ENCODE results near the gene ITIH1. TPM values are rescaled to one million over a fixed set of nuclear protein-coding genes. Genes with fewer than 3 reads are reported as not detected.

ITIH1 gene
- total RNA-seq, 1 experiment from 2014 or later: 0.47 TPM

- peak; percentile 70 for DNase-seq
- Mint-ChIP-seq H3K36me3 (ENCODE audit: insufficient read depth, unreplicated experiment) (no peaks in the 10 kb centered on the region), H3K27me3 (ENCODE audit: unreplicated experiment) (no peaks in the 10 kb centered on the region), H3K27ac (ENCODE audit: unreplicated experiment) (no peak overlapping the region), H3K4me3 (ENCODE audit: low read depth, unreplicated experiment) (no peak overlapping the region), H3K9me3 (ENCODE audit: low read depth, unreplicated experiment) (no peaks in the 10 kb centered on the region), H3K4me1 (ENCODE audit: low read depth, unreplicated experiment) (peaks cover 27% of the 10 kb centered on the region)
- CTCF ChIA-PET: interaction anchor here (0.9 kb wide), 1 partner anchor 11 kb away, joined by 3 read pairs; no protein-coding TSS in a partner anchor
- intact Hi-C loops (cut with micrococcal nuclease; ENCODE audit: unreplicated experiment): no loop called here
- no TSS peak for BruUV-seq (replicated peaks)
- TF ChIP-seq, protein P1, sequence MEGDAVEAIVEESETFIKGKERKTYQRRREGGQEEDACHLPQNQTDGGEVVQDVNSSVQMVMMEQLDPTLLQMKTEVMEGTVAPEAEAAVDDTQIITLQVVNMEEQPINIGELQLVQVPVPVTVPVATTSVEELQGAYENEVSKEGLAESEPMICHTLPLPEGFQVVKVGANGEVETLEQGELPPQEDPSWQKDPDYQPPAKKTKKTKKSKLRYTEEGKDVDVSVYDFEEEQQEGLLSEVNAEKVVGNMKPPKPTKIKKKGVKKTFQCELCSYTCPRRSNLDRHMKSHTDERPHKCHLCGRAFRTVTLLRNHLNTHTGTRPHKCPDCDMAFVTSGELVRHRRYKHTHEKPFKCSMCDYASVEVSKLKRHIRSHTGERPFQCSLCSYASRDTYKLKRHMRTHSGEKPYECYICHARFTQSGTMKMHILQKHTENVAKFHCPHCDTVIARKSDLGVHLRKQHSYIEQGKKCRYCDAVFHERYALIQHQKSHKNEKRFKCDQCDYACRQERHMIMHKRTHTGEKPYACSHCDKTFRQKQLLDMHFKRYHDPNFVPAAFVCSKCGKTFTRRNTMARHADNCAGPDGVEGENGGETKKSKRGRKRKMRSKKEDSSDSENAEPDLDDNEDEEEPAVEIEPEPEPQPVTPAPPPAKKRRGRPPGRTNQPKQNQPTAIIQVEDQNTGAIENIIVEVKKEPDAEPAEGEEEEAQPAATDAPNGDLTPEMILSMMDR (IDR thresholded peaks at IDR 0.05; ENCODE audit: unreplicated experiment): no peak
Observed at GRCh38 chr3:52831500-52832301, 54.3 kb downstream of the ITIH1 start.

- H3K9me3 Mint-ChIP-seq (ENCODE audit: low read depth, unreplicated experiment): no peaks in the 10 kb centered on the region
- CTCF ChIA-PET: no interaction called here
- DNase-seq: no peak
- no peaks in the 10 kb centered on the region for H3K27me3 Mint-ChIP-seq (ENCODE audit: unreplicated experiment)
- intact Hi-C loops (cut with micrococcal nuclease; ENCODE audit: unreplicated experiment): no loop called here
- BruUV-seq (replicated peaks): no TSS peak
- H3K27ac Mint-ChIP-seq (ENCODE audit: unreplicated experiment): no peak overlapping the region
- peaks cover 15% of the 10 kb centered on the region for H3K4me1 Mint-ChIP-seq (ENCODE audit: low read depth, unreplicated experiment)
- no peak overlapping the region for H3K4me3 Mint-ChIP-seq (ENCODE audit: low read depth, unreplicated experiment)
- H3K36me3 Mint-ChIP-seq (ENCODE audit: insufficient read depth, unreplicated experiment): no peaks in the 10 kb centered on the region
- TF ChIP-seq, protein P1 (IDR thresholded peaks at IDR 0.05; ENCODE audit: unreplicated experiment): no peak
Observed at GRCh38 chr3:52833202-52833601, 55.8 kb downstream of the ITIH1 start.

- H3K9me3 Mint-ChIP-seq (ENCODE audit: low read depth, unreplicated experiment): no peaks in the 10 kb centered on the region
- CTCF ChIA-PET: no interaction called here
- no peak within 1 kb of the TSS for H3K4me3 Mint-ChIP-seq (ENCODE audit: low read depth, unreplicated experiment)
- no peak for DNase-seq
- no peak within 1 kb of the TSS for H3K27ac Mint-ChIP-seq (ENCODE audit: unreplicated experiment)
- no peaks in the 10 kb centered on the region for H3K36me3 Mint-ChIP-seq (ENCODE audit: insufficient read depth, unreplicated experiment)
- intact Hi-C loops (cut with micrococcal nuclease; ENCODE audit: unreplicated experiment): no loop called here
- peaks cover 14% of the 10 kb centered on the region for H3K4me1 Mint-ChIP-seq (ENCODE audit: low read depth, unreplicated experiment)
- H3K27me3 Mint-ChIP-seq (ENCODE audit: unreplicated experiment): no peaks in the 10 kb centered on the region
- BruUV-seq (replicated peaks): no TSS peak
- TF ChIP-seq, protein P1 (IDR thresholded peaks at IDR 0.05; ENCODE audit: unreplicated experiment): no peak
Observed at GRCh38 chr3:52834871-52835501, 57.6 kb downstream of the ITIH1 start, which contains the start of gene MUSTN1. Gene MUSTN1, minus strand, starts transcription at chr3:52835019. Its CDS starts 71 bp downstream, at chr3:52834948.

- intact Hi-C loops (cut with micrococcal nuclease; ENCODE audit: unreplicated experiment): no loop called here
- H3K36me3 Mint-ChIP-seq (ENCODE audit: insufficient read depth, unreplicated experiment): no peaks in the 10 kb centered on the region
- peaks cover 8% of the 10 kb centered on the region for H3K4me1 Mint-ChIP-seq (ENCODE audit: low read depth, unreplicated experiment)
- no peaks in the 10 kb centered on the region for H3K27me3 Mint-ChIP-seq (ENCODE audit: unreplicated experiment)
- BruUV-seq (replicated peaks): no TSS peak
- no peak overlapping the region for H3K4me3 Mint-ChIP-seq (ENCODE audit: low read depth, unreplicated experiment)
- no peaks in the 10 kb centered on the region for H3K9me3 Mint-ChIP-seq (ENCODE audit: low read depth, unreplicated experiment)
- no peak for DNase-seq
- TF ChIP-seq, protein P1 (IDR thresholded peaks at IDR 0.05; ENCODE audit: unreplicated experiment): no peak
- no peak overlapping the region for H3K27ac Mint-ChIP-seq (ENCODE audit: unreplicated experiment)
- CTCF ChIA-PET: no interaction called here
Observed at GRCh38 chr3:52835766-52836470, 58.5 kb downstream of the ITIH1 start.
